ENCODE results near the gene ZC3H4.

Gene ZC3H4

GRCh38 chr19:47094557-47095475 is 18.8 kb downstream of the ZC3H4 start:
- Histone ChIP-seq H3K18ac (ENCODE audit: low read length) (no peak overlapping the region), H3K23ac (ENCODE audit: low read length) (no peak overlapping the region), H3K27ac (ENCODE audit: low read depth, low read length) (no peak overlapping the region), H3K4me3 (ENCODE audit: low read depth, low read length) (no peak overlapping the region), H3K4me1 (ENCODE audit: control insufficient read depth in 1 of 2, insufficient read depth in 2 of 2, low read length in 2 of 2) (peaks cover 0 to 15% of the 10 kb centered on the region in 2 experiments), H3K36me3 (ENCODE audit: control insufficient read depth in 1 of 2, insufficient read depth in 2 of 2, low read length in 2 of 2) (peaks cover 31 to 36% of the 10 kb centered on the region in 2 experiments), H2BK120ac (ENCODE audit: insufficient read depth, low read length, poor library complexity) (no peak overlapping the region), H3K79me1 (ENCODE audit: low read length) (peaks cover 2% of the 10 kb centered on the region), H3K27me3 (ENCODE audit: insufficient read depth, low read length) (no peaks in the 10 kb centered on the region), H4K12ac (ENCODE audit: low read depth, low read length) (no peak overlapping the region), H3K4ac (ENCODE audit: low read depth, low read length) (peak overlapping the region; percentile 25), H4K91ac (ENCODE audit: low read depth, low read length) (no peak overlapping the region), H3K14ac (ENCODE audit: low read length) (no peak overlapping the region), H3K9ac (ENCODE audit: low read length) (no peak overlapping the region), H2AFZ (ENCODE audit: insufficient read depth, low read length, poor library complexity) (no peak overlapping the region), H3K9me3 (ENCODE audit: insufficient read depth, low read depth, low read length) (peaks cover 2% of the 10 kb centered on the region), H4K8ac (ENCODE audit: low read depth, low read length) (no peak overlapping the region), H2BK5ac (ENCODE audit: low read depth, low read length, poor library complexity) (no peak overlapping the region), H3K4me2 (ENCODE audit: low read length) (no peak overlapping the region), H2AK5ac (ENCODE audit: low read length) (no peak overlapping the region), H3K79me2 (ENCODE audit: control insufficient read depth, insufficient read depth, low read length, poor library complexity) (peaks cover 4% of the 10 kb centered on the region), H2BK12ac (ENCODE audit: low read length) (no peak overlapping the region)
- no peak for DNase-seq
- no CpG with 5 or more reads among the region's 15 CpGs for WGBS (ENCODE audit: extremely low coverage, insufficient coverage, insufficient read length)

- WGBS (ENCODE audit: extremely low coverage, insufficient coverage, insufficient read length) = no CpG with 5 or more reads among the region's 10 CpGs
- Histone ChIP-seq H3K79me2 (ENCODE audit: control insufficient read depth, insufficient read depth, low read length, poor library complexity) (peaks cover 4% of the 10 kb centered on the region), H4K12ac (ENCODE audit: low read depth, low read length) (no peak overlapping the region), H3K4ac (ENCODE audit: low read depth, low read length) (no peak overlapping the region), H4K8ac (ENCODE audit: low read depth, low read length) (no peak overlapping the region), H3K36me3 (ENCODE audit: control insufficient read depth in 1 of 2, insufficient read depth in 2 of 2, low read length in 2 of 2) (peaks cover 39 to 44% of the 10 kb centered on the region in 2 experiments), H3K79me1 (ENCODE audit: low read length) (peaks cover 2% of the 10 kb centered on the region), H3K14ac (ENCODE audit: low read length) (no peak overlapping the region), H2BK120ac (ENCODE audit: insufficient read depth, low read length, poor library complexity) (no peak overlapping the region), H3K27me3 (ENCODE audit: insufficient read depth, low read length) (no peaks in the 10 kb centered on the region), H4K91ac (ENCODE audit: low read depth, low read length) (no peak overlapping the region), H3K4me2 (ENCODE audit: low read length) (no peak overlapping the region), H2BK12ac (ENCODE audit: low read length) (no peak overlapping the region), H2BK5ac (ENCODE audit: low read depth, low read length, poor library complexity) (no peak overlapping the region), H3K18ac (ENCODE audit: low read length) (no peak overlapping the region), H3K4me1 (ENCODE audit: control insufficient read depth in 1 of 2, insufficient read depth in 2 of 2, low read length in 2 of 2) (peaks cover 0 to 15% of the 10 kb centered on the region in 2 experiments), H3K4me3 (ENCODE audit: low read depth, low read length) (no peak overlapping the region), H3K23ac (ENCODE audit: low read length) (no peak overlapping the region), H3K9ac (ENCODE audit: low read length) (no peak overlapping the region), H2AFZ (ENCODE audit: insufficient read depth, low read length, poor library complexity) (no peak overlapping the region), H3K27ac (ENCODE audit: low read depth, low read length) (no peak overlapping the region), H3K9me3 (ENCODE audit: insufficient read depth, low read depth, low read length) (peaks cover 2% of the 10 kb centered on the region), H2AK5ac (ENCODE audit: low read length) (no peak overlapping the region)
- DNase-seq = no peak
Measured at GRCh38 chr19:47093841-47094240, 19.7 kb downstream of the ZC3H4 start.

GRCh38 chr19:47093254-47093653 is 20.3 kb downstream of the ZC3H4 start:
- no CpG with 5 or more reads among the region's 5 CpGs for WGBS (ENCODE audit: extremely low coverage, insufficient coverage, insufficient read length)

GRCh38 chr19:47089767-47090350 is 23.7 kb downstream of the ZC3H4 start:
- Histone ChIP-seq H3K27ac (ENCODE audit: low read depth, low read length) (no peak overlapping the region), H3K4me1 (ENCODE audit: control insufficient read depth in 1 of 2, insufficient read depth in 2 of 2, low read length in 2 of 2) (peaks cover 0 to under 1% of the 10 kb centered on the region in 2 experiments), H2BK12ac (ENCODE audit: low read length) (no peak overlapping the region), H3K4me2 (ENCODE audit: low read length) (no peak overlapping the region), H3K27me3 (ENCODE audit: insufficient read depth, low read length) (no peaks in the 10 kb centered on the region), H2AK5ac (ENCODE audit: low read length) (no peak overlapping the region), H3K9me3 (ENCODE audit: insufficient read depth, low read depth, low read length) (peaks cover 2% of the 10 kb centered on the region), H3K23ac (ENCODE audit: low read length) (no peak overlapping the region), H4K8ac (ENCODE audit: low read depth, low read length) (no peak overlapping the region), H3K4me3 (ENCODE audit: low read depth, low read length) (no peak overlapping the region), H2BK5ac (ENCODE audit: low read depth, low read length, poor library complexity) (no peak overlapping the region), H3K9ac (ENCODE audit: low read length) (no peak overlapping the region), H3K4ac (ENCODE audit: low read depth, low read length) (no peak overlapping the region), H3K18ac (ENCODE audit: low read length) (no peak overlapping the region), H4K91ac (ENCODE audit: low read depth, low read length) (no peak overlapping the region), H3K36me3 (ENCODE audit: control insufficient read depth in 1 of 2, insufficient read depth in 2 of 2, low read length in 2 of 2) (peaks cover 62 to 67% of the 10 kb centered on the region in 2 experiments), H4K12ac (ENCODE audit: low read depth, low read length) (no peak overlapping the region), H3K14ac (ENCODE audit: low read length) (no peak overlapping the region), H2AFZ (ENCODE audit: insufficient read depth, low read length, poor library complexity) (no peak overlapping the region), H3K79me2 (ENCODE audit: control insufficient read depth, insufficient read depth, low read length, poor library complexity) (no peaks in the 10 kb centered on the region), H2BK120ac (ENCODE audit: insufficient read depth, low read length, poor library complexity) (no peak overlapping the region), H3K79me1 (ENCODE audit: low read length) (no peaks in the 10 kb centered on the region)
- DNase-seq = no peak
- 100% methylated on average over 4 of the region's 21 CpGs for WGBS (ENCODE audit: extremely low coverage, insufficient coverage, insufficient read length)

More at GRCh38 chr19:47093254-47093653, 20.3 kb downstream of the ZC3H4 start:
- H2BK5ac ChIP-seq (ENCODE audit: low read depth, low read length, poor library complexity) = no peak overlapping the region
- no peak overlapping the region for H3K4me3 ChIP-seq (ENCODE audit: low read depth, low read length)
- H3K27me3 ChIP-seq (ENCODE audit: insufficient read depth, low read length) = no peaks in the 10 kb centered on the region
- H3K14ac ChIP-seq (ENCODE audit: low read length) = no peak overlapping the region
- H4K8ac ChIP-seq (ENCODE audit: low read depth, low read length) = no peak overlapping the region
- no peak overlapping the region for H2AK5ac ChIP-seq (ENCODE audit: low read length)
- H3K4me2 ChIP-seq (ENCODE audit: low read length) = no peak overlapping the region
- H4K91ac ChIP-seq (ENCODE audit: low read depth, low read length) = no peak overlapping the region
- H3K9ac ChIP-seq (ENCODE audit: low read length) = no peak overlapping the region
- peaks cover 44 to 48% of the 10 kb centered on the region in 2 experiments for H3K36me3 ChIP-seq (ENCODE audit: control insufficient read depth in 1 of 2, insufficient read depth in 2 of 2, low read length in 2 of 2)
- no peak overlapping the region for H2BK120ac ChIP-seq (ENCODE audit: insufficient read depth, low read length, poor library complexity)
- H3K4me1 ChIP-seq (ENCODE audit: control insufficient read depth in 1 of 2, insufficient read depth in 2 of 2, low read length in 2 of 2) = peaks cover 0 to 13% of the 10 kb centered on the region in 2 experiments
- H2AFZ ChIP-seq (ENCODE audit: insufficient read depth, low read length, poor library complexity) = no peak overlapping the region
- H2BK12ac ChIP-seq (ENCODE audit: low read length) = no peak overlapping the region
- H3K18ac ChIP-seq (ENCODE audit: low read length) = no peak overlapping the region
- no peak overlapping the region for H3K4ac ChIP-seq (ENCODE audit: low read depth, low read length)
- H3K79me2 ChIP-seq (ENCODE audit: control insufficient read depth, insufficient read depth, low read length, poor library complexity) = peaks cover 4% of the 10 kb centered on the region
- no peak overlapping the region for H4K12ac ChIP-seq (ENCODE audit: low read depth, low read length)
- H3K9me3 ChIP-seq (ENCODE audit: insufficient read depth, low read depth, low read length) = peaks cover 2% of the 10 kb centered on the region
- H3K27ac ChIP-seq (ENCODE audit: low read depth, low read length) = no peak overlapping the region
- DNase-seq = no peak
- H3K79me1 ChIP-seq (ENCODE audit: low read length) = peaks cover 2% of the 10 kb centered on the region
- no peak overlapping the region for H3K23ac ChIP-seq (ENCODE audit: low read length)

All from trophoblast cell (in vitro differentiated cells and primary cell).